Activated naive CD8-positive, alpha-beta T cell treated with anti-CD3 and anti-CD28 coated beads, Interleukin-2, amount 10 ng/mL, durations not matched to agents 7 days and 5 days (primary cell): Measurements from ENCODE around the gene ASCL5. TPM values are rescaled to one million over a fixed set of nuclear protein-coding genes. Genes with fewer than 3 reads are reported as not detected.
"Not testable (repeated sequence)": the region's sequence is repeated elsewhere in the genome, so short reads cannot be mapped to it uniquely, and the experiment has no call there.

Experiments used
- ATAC-seq: fragments of 150-1000 bp; cut with Tn5 transposase; one replicate; pipeline ENCODE4 v1.10.0; 2021; ENCODE audit warnings: low read depth, moderate library complexity
- POLR2A ChIA-PET: fragments of 350-600 bp; sonication (Branson Sonifier 250); formaldehyde crosslinking; loops from one replicate; lab custom pipeline; 2021; ENCODE audit warnings: antibody characterized with exemption; lab: Charles Lee
- DNase-seq: peaks from one replicate; pipeline ENCODE4 v3.0.0; 2021
- H3K27ac Mint-ChIP-seq: one replicate; pipeline ENCODE4 v1.8.0; 2022; ENCODE audit warnings: mild to moderate bottlenecking, mixed read lengths
- H3K27me3 Mint-ChIP-seq: one replicate; pipeline ENCODE4 v1.8.0; 2022; ENCODE audit warnings: mild to moderate bottlenecking, moderate library complexity, mixed read lengths
- H3K36me3 Mint-ChIP-seq: one replicate; pipeline ENCODE4 v1.8.0; 2021; ENCODE audit warnings: mild to moderate bottlenecking, mixed read lengths
- H3K4me1 Mint-ChIP-seq: one replicate; pipeline ENCODE4 v1.8.0; 2021; ENCODE audit warnings: mixed read lengths
- H3K4me3 Mint-ChIP-seq: one replicate; pipeline ENCODE4 v1.8.0; 2022; ENCODE audit warnings: mild to moderate bottlenecking, moderate library complexity, mixed read lengths
- H3K9me3 Mint-ChIP-seq: one replicate; pipeline ENCODE4 v1.8.0; 2021; ENCODE audit warnings: mixed read lengths
- total RNA-seq, 2 experiments: library from RNA; stranded (reverse); gene quantifications; one replicate each; pipeline ENCODE4 v1.2.3, GENCODE V29; 2021

The ASCL5 gene
- total RNA-seq, 2 experiments from 2014 or later = not detected

GRCh38 chr1:201163707-201164106 lies 36.7 kb upstream of the ASCL5 start:
- Mint-ChIP-seq H3K36me3 (no peaks in the 10 kb centered on the region), H3K4me1 (no peaks in the 10 kb centered on the region), H3K4me3 (no peak overlapping the region), H3K27me3 (peaks cover 32% of the 10 kb centered on the region), H3K27ac (no peak overlapping the region), H3K9me3 (no peaks in the 10 kb centered on the region)
- ATAC-seq (no peak), DNase-seq (no peak)
- POLR2A ChIA-PET = no interaction called here

- DNase-seq, H3K9me3 Mint-ChIP-seq, H3K27ac Mint-ChIP-seq, H3K4me1 Mint-ChIP-seq, H3K4me3 Mint-ChIP-seq, POLR2A ChIA-PET, ATAC-seq, H3K36me3 Mint-ChIP-seq: not testable (repeated sequence)
- peaks cover 32% of the 10 kb centered on the region for H3K27me3 Mint-ChIP-seq
Measured at GRCh38 chr1:201163036-201163435, 36.1 kb upstream of the ASCL5 start.

- H3K4me1 Mint-ChIP-seq = peaks cover 10% of the 10 kb centered on the region
- no peaks in the 10 kb centered on the region for H3K36me3 Mint-ChIP-seq
- POLR2A ChIA-PET = no interaction called here
- DNase-seq (no peak), ATAC-seq (no peak)
- H3K27ac Mint-ChIP-seq = no peak overlapping the region
- H3K4me3 Mint-ChIP-seq = no peak overlapping the region
- H3K27me3 Mint-ChIP-seq = peaks cover 12% of the 10 kb centered on the region
- no peaks in the 10 kb centered on the region for H3K9me3 Mint-ChIP-seq
Measured at GRCh38 chr1:201157949-201158348, 31.0 kb upstream of the ASCL5 start.

GRCh38 chr1:201156819-201157218 lies 29.8 kb upstream of the ASCL5 start:
- no peaks in the 10 kb centered on the region for H3K36me3 Mint-ChIP-seq
- DNase-seq = no peak
- H3K4me3 Mint-ChIP-seq = no peak overlapping the region
- POLR2A ChIA-PET = no interaction called here
- ATAC-seq = no peak
- H3K9me3 Mint-ChIP-seq = no peaks in the 10 kb centered on the region
- peaks cover 11% of the 10 kb centered on the region for H3K4me1 Mint-ChIP-seq
- no peak overlapping the region for H3K27ac Mint-ChIP-seq
- peaks cover 6% of the 10 kb centered on the region for H3K27me3 Mint-ChIP-seq

- peaks cover 6% of the 10 kb centered on the region for H3K27me3 Mint-ChIP-seq
- peaks cover 11% of the 10 kb centered on the region for H3K4me1 Mint-ChIP-seq
- POLR2A ChIA-PET = no interaction called here
- H3K27ac Mint-ChIP-seq = no peak overlapping the region
- H3K36me3 Mint-ChIP-seq = no peaks in the 10 kb centered on the region
- no peak overlapping the region for H3K4me3 Mint-ChIP-seq
- H3K9me3 Mint-ChIP-seq = no peaks in the 10 kb centered on the region
- DNase-seq (no peak), ATAC-seq (no peak)
Measured at GRCh38 chr1:201156346-201156745, 29.4 kb upstream of the ASCL5 start.

- no peak overlapping the region for H3K27ac Mint-ChIP-seq
- H3K27me3 Mint-ChIP-seq = peaks cover 2% of the 10 kb centered on the region
- POLR2A ChIA-PET = no interaction called here
- no peaks in the 10 kb centered on the region for H3K9me3 Mint-ChIP-seq
- DNase-seq (no peak), ATAC-seq (no peak)
- H3K4me3 Mint-ChIP-seq = no peak overlapping the region
- H3K4me1 Mint-ChIP-seq = peaks cover 11% of the 10 kb centered on the region
- H3K36me3 Mint-ChIP-seq = peaks cover 4% of the 10 kb centered on the region
Measured at GRCh38 chr1:201155354-201155753, 28.4 kb upstream of the ASCL5 start.

GRCh38 chr1:201154389-201155165 lies 27.6 kb upstream of the ASCL5 start, which contains the start of gene TMEM9:
Gene TMEM9, minus strand, starts transcription at chr1:201154474. Its CDS starts 551 bp downstream, at chr1:201153923.
- DNase-seq = peak; percentile 99
- Mint-ChIP-seq H3K9me3 (no peaks in the 10 kb centered on the region), H3K27me3 (peaks cover 1% of the 10 kb centered on the region), H3K36me3 (peaks cover 4% of the 10 kb centered on the region), H3K27ac (peak within 1 kb of the TSS; percentile 84), H3K4me1 (peaks cover 11% of the 10 kb centered on the region), H3K4me3 (peak within 1 kb of the TSS; percentile 91)
- ATAC-seq = peak; percentile 93
- POLR2A ChIA-PET = interaction anchor here (1.5 kb wide), 1 partner anchor 12 kb away, joined by 5 read pairs; no protein-coding TSS in a partner anchor

GRCh38 chr1:201153474-201154388 lies 26.7 kb upstream of the ASCL5 start:
- peaks cover 11% of the 10 kb centered on the region for H3K4me1 Mint-ChIP-seq
- H3K27me3 Mint-ChIP-seq = no peaks in the 10 kb centered on the region
- peak overlapping the region; percentile 91 for H3K4me3 Mint-ChIP-seq
- no peaks in the 10 kb centered on the region for H3K9me3 Mint-ChIP-seq
- peak; percentile 87 for ATAC-seq
- no peak for DNase-seq
- H3K36me3 Mint-ChIP-seq = peaks cover 4% of the 10 kb centered on the region
- POLR2A ChIA-PET = interaction anchor here (1.5 kb wide), 1 partner anchor 11 kb away, joined by 5 read pairs; no protein-coding TSS in a partner anchor
- H3K27ac Mint-ChIP-seq = peak overlapping the region; percentile 84

GRCh38 chr1:201149400-201149799 lies 22.4 kb upstream of the ASCL5 start:
- Mint-ChIP-seq H3K36me3 (peaks cover 6% of the 10 kb centered on the region), H3K27ac (no peak overlapping the region), H3K4me1 (peaks cover 7% of the 10 kb centered on the region), H3K27me3 (no peaks in the 10 kb centered on the region), H3K9me3 (no peaks in the 10 kb centered on the region), H3K4me3 (no peak overlapping the region)
- ATAC-seq (no peak), DNase-seq (no peak)
- POLR2A ChIA-PET = no interaction called here

GRCh38 chr1:201147396-201148015 lies 20.5 kb upstream of the ASCL5 start:
- no peak overlapping the region for H3K4me3 Mint-ChIP-seq
- no peaks in the 10 kb centered on the region for H3K9me3 Mint-ChIP-seq
- H3K27me3 Mint-ChIP-seq = no peaks in the 10 kb centered on the region
- DNase-seq = no peak
- ATAC-seq = no peak
- peaks cover 10% of the 10 kb centered on the region for H3K36me3 Mint-ChIP-seq
- peaks cover under 1% of the 10 kb centered on the region for H3K4me1 Mint-ChIP-seq
- POLR2A ChIA-PET = interaction anchor here (0.6 kb wide), 1 partner anchor 11 kb away, joined by 3 read pairs; no protein-coding TSS in a partner anchor
- no peak overlapping the region for H3K27ac Mint-ChIP-seq

- Mint-ChIP-seq H3K27ac (no peak overlapping the region), H3K4me3 (no peak overlapping the region), H3K9me3 (no peaks in the 10 kb centered on the region), H3K27me3 (no peaks in the 10 kb centered on the region), H3K4me1 (no peaks in the 10 kb centered on the region), H3K36me3 (peaks cover 10% of the 10 kb centered on the region)
- DNase-seq (no peak), ATAC-seq (no peak)
- POLR2A ChIA-PET = interaction anchor here (0.6 kb wide), 1 partner anchor 10 kb away, joined by 3 read pairs; no protein-coding TSS in a partner anchor
Measured at GRCh38 chr1:201146626-201147390, 19.8 kb upstream of the ASCL5 start.

- no peak overlapping the region for H3K4me3 Mint-ChIP-seq
- no peaks in the 10 kb centered on the region for H3K4me1 Mint-ChIP-seq
- peaks cover 7% of the 10 kb centered on the region for H3K36me3 Mint-ChIP-seq
- no peaks in the 10 kb centered on the region for H3K27me3 Mint-ChIP-seq
- POLR2A ChIA-PET = no interaction called here
- ATAC-seq (no peak), DNase-seq (no peak)
- no peak overlapping the region for H3K27ac Mint-ChIP-seq
- no peaks in the 10 kb centered on the region for H3K9me3 Mint-ChIP-seq
Measured at GRCh38 chr1:201145816-201146215, 18.8 kb upstream of the ASCL5 start.
